ENCODE data around the gene MAP1LC3C.
"Not testable (repeated sequence)": the region's sequence is repeated elsewhere in the genome, so short reads cannot be mapped to it uniquely, and the experiment has no call there.

Gene MAP1LC3C

DNA sequence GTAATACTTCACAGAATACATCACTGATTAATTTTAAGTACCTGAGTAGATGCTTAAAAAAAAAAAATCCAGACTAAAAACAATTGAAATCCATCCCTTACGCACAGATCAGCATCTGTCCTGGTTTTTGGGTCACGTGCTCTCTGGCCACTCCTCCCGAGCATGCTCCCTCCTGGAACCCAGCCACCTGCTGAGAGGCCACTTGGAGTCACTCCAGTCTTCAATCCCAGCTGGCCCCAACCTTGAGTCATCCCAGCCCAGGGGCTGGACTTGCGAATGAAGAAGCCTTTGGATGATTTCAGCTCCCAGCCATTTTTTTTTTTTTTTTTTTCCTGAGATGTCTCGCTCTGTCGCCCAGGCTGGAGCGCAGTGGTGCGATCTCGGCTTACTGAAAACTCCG lies 8.9 kb downstream of the MAP1LC3C start:
- no peak for DNase-seq

- DNase-seq: not testable (repeated sequence)
These were observed 10.4 kb downstream of the MAP1LC3C start for GRCh38 chr1:241988389-241988930.

- DNase-seq: no peak
These were observed 13.1 kb downstream of the MAP1LC3C start for GRCh38 chr1:241985787-241986186.

DNA sequence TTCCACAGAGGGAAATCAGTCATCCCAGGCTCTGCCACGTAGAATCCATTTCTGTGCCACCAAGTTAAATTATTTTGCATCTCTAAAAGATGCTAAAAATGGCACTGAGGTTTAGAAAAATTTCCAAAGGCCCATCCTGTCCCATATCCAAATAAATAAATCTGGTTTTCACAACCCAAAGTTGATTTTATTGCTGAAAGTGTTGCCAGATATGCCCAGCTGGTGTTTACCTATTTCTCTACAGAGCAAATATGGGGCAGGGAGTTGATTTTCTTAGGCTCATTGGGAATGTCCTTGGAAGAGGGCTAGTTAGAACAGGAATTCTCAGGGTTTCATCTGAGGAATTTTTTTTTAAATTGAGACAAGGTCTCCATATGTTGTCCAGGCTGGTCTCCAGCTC lies 19.0 kb downstream of the MAP1LC3C start:
- DNase-seq: no peak

GRCh38 chr1:241979071-241979470 lies 19.8 kb downstream of the MAP1LC3C start:
- no peak for DNase-seq

DNA sequence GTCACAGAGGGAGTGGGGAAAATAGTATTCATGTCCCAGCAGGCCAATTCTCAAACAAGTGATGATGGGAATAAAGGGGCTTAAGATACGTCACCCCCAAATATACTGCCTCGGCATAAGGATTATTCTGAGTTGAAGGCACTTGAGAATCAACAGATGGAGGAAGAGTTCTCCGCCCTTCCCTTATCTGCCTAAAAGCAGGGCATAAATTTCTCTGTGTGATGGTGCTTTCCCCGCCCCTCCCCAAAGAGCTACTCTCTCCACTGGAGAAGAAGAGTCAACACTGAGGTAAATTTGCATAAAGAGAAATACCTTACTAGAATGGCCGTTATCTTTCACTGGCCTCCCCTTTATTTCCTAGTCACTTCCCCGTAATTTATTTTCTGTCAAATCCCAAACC lies 22.7 kb downstream of the MAP1LC3C start:
- no peak for DNase-seq

DNA sequence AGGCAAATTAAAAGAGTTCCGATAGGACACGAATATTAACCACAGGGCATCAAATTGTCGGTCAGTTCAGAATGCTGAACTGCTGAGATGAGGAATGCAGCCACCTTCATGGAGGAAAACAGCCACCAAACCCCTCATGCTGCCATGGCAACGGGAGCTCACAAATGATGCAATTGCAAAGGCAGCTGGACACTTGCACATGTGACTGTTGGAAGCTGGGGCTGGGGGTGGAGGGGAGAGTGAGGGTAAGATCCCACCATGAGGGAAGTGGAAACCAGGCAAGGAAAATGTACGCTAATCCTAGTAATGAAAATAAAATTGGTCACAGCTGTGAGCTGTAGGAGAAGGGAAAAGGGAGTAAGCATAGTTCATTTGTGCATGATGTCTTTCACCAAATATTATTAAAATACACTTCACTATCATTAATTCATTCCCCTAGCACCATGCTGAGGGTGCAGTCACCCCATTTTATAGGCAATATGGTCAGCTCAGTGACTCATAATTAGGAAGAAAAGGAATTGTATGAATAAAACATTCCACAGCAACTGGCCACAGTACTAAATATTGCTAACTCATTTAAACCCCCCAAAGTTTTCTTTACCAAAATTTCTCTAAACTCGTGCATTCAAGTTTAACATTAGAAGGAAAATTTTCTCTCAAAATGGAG lies 26.1 kb downstream of the MAP1LC3C start:
- no peak for DNase-seq

GRCh38 chr1:241968611-241969010 lies 30.3 kb downstream of the MAP1LC3C start:
- DNase-seq: no peak

- DNase-seq: no peak
These were observed 34.2 kb downstream of the MAP1LC3C start for GRCh38 chr1:241964550-241965282.

DNA sequence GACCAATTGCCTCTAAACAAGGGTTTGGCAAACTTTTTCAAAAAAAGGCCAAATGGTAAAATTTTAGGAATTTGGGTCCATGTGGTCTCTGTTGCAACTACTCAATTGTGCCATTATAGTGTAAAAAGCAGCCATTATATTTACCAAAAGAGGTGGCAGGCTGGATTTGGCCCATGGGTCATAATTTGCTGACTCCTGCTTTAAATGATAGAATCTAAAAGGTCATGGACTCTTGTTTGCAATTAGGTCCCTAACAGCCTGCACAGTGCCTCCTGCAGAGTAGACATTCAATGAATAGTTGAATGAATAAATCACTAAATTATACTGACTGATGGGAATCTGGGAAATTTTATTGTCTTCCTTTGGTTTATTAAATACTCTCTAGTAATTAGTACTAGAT lies 35.2 kb downstream of the MAP1LC3C start:
- no peak for DNase-seq

DNA sequence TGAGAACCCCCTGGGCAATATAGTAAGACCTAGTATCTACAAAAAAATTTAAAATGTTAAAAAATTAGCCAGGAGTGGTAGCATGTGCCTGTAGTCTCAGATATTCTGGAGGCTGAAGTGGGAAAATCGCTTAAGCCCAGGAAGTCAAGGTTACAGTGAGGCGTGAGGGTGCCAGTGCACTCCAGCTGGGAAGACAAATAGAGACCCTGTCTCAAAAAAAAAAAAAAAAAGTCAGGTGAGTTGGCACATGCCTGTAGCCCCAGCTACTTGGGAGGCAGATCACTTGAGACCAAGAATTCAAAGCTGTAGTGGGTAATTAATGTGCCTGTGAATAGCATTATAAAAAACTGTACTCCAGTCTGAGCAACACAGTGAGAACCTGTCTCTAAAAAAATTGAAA lies 36.7 kb downstream of the MAP1LC3C start:
- no peak for DNase-seq

DNA sequence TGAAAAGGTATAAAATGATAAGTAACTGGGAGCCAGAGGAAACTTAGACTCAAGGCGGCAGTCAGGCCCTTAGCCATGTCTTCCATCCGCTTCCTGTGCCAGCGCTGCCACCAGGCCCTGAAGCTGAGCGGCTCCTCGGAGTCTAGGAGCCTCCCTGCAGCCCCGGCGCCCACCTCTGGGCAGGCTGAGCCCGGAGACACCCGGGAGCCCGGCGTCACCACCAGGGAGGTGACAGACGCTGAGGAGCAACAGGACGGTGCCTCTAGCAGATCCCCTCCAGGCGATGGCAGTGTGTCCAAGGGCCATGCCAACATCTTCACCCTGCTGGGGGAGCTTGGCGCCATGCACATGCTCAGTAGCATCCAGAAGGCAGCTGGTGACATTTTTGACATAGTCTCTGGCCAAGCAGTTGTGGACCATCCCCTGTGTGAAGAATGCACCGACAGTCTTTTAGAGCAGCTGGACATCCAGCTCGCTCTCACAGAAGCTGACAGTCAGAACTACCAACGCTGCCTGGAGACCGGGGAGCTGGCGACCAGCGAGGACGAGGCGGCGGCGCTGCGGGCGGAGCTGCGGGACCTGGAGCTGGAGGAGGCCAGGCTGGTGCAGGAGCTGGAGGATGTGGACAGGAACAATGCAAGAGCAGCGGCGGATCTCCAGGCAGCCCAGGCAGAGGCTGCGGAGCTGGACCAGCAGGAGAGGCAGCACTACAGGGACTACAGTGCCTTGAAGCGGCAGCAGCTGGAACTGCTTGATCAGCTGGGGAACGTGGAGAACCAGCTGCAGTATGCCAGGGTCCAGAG lies 41.0 kb downstream of the MAP1LC3C start, which contains the start of gene BECN2:
TSS of gene BECN2 (plus strand) at position 76 of the 803 bp plus-strand sequence. CDS start at position 76, 0 bp downstream.
- no peak for DNase-seq

- DNase-seq: no peak
These were observed 48.5 kb downstream of the MAP1LC3C start for GRCh38 chr1:241950390-241950789.

DNA sequence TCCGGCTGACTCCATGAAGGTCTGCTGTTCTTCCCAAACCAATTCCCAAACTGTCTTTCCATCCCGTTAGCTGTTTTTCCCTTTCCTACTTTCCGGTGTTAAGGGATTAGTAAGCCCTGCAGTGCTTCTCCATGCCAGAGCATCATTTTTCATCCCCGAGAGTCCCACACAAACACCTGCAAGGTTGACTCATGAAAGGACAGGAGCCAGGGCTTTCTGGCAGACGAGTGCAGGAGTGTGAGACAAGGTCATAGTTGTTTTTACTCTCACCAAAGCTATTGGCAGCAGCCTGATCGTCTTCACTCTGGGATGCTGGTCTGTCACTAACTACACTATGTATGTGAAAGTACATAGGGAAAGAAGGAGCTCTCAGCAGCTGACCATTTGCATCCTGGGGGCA lies 51.5 kb downstream of the MAP1LC3C start:
- DNase-seq: no peak

All from activated CD4-positive, alpha-beta T cell treated with anti-CD3 and anti-CD28 coated beads for 1 hour (primary cell).